GM23248 (cell line): ENCODE data around the gene ADGRG1.

Experiments used
- EZH2 ChIP-seq: fragments of 200-600 bp; sonication (generic); IDR thresholded peaks from 2 replicates; pipeline ENCODE4 v1.6.1; 2018; ENCODE audit warnings: antibody characterized with exemption, mild to moderate bottlenecking; ENCODE audit not compliant: insufficient read depth, poor library complexity, severe bottlenecking
- EZH2phosphoT487 ChIP-seq: fragments of 200-600 bp; sonication (generic); IDR thresholded peaks from 2 replicates; pipeline ENCODE4 v1.6.1; 2018; ENCODE audit warnings: antibody characterized with exemption, moderate library complexity, mild to moderate bottlenecking, low read depth; ENCODE audit not compliant: insufficient read depth

- TF ChIP-seq EZH2 (no peak), EZH2phosphoT487 (no peak)
These were observed 71.1 kb downstream of the ADGRG1 start for GRCh38 chr16:57699481-57699880.
